H1 (cell line): ENCODE results near the gene COL6A2. TPM values are rescaled to one million over a fixed set of nuclear protein-coding genes. Genes with fewer than 3 reads are reported as not detected.

Experiments used
- CTCF ChIA-PET: fragments of 300-600 bp; sonication (Branson Sonifier 250); formaldehyde crosslinking; loops from one replicate; lab custom pipeline; 2021; ENCODE audit not compliant: partially characterized antibody; lab: Charles Lee
- POLR2A ChIA-PET: fragments of 300-600 bp; sonication (Branson Sonifier 250); formaldehyde crosslinking; loops from one replicate; lab custom pipeline; 2021; ENCODE audit warnings: inconsistent platforms; ENCODE audit not compliant: partially characterized antibody; lab: Charles Lee
- DNase-seq, 2 experiments: peaks; one replicate each; pipeline versions ENCODE4 v3.0.0 to v3.0.0-alpha.2; 2010 to 2022; ENCODE audit warnings: low spot score in 2 of 2, low read depth in 1 of 2, mixed read lengths in 1 of 2
- FAIRE-seq: peaks from 2 replicates; lab custom pipeline; 2011; peaks lifted over from hg19 to GRCh38; lab: Jason Lieb, UNC
- H2AFZ ChIP-seq: 2 replicates; pipeline ENCODE4 v1.8.1; 2012; ENCODE audit warnings: low read length, inconsistent platforms
- H2AK5ac ChIP-seq: 2 replicates; pipeline ENCODE4 v1.6.1; 2013; ENCODE audit warnings: low read depth, low read length
- H2BK120ac ChIP-seq: replicated peaks from 2 replicates; pipeline ENCODE3; 2013; ENCODE audit warnings: low read depth, low read length, inconsistent platforms
- H2BK12ac ChIP-seq: 2 replicates; pipeline ENCODE4 v1.6.1; 2013; ENCODE audit warnings: low read depth, low read length
- H2BK15ac ChIP-seq: 2 replicates; pipeline ENCODE4 v1.6.1; 2013; ENCODE audit warnings: low read length
- H2BK20ac ChIP-seq: 2 replicates; pipeline ENCODE4 v1.6.1; 2013; ENCODE audit warnings: low read length
- H2BK5ac ChIP-seq: 2 replicates; pipeline ENCODE4 v1.6.1; 2013; ENCODE audit warnings: low read depth, low read length
- H3K14ac ChIP-seq: 2 replicates; pipeline ENCODE4 v1.6.1; 2013; ENCODE audit warnings: inconsistent platforms; ENCODE audit not compliant: insufficient read length
- H3K18ac ChIP-seq: 2 replicates; pipeline ENCODE4 v1.6.1; 2013; ENCODE audit warnings: low read length; ENCODE audit errors: extremely low read depth
- H3K23ac ChIP-seq: 2 replicates; pipeline ENCODE4 v1.6.1; 2013; ENCODE audit warnings: inconsistent platforms; ENCODE audit not compliant: insufficient read length
- H3K23me2 ChIP-seq: 2 replicates; pipeline ENCODE4 v1.6.1; 2013; ENCODE audit warnings: low read depth, low read length
- H3K27ac ChIP-seq: 2 replicates; pipeline ENCODE4 v1.6.1; 2011; ENCODE audit warnings: low read depth, low read length, inconsistent platforms
- H3K27me3 ChIP-seq, 4 experiments: replicated peaks in 1 of 4; 1 replicate in 1 of 4; 2 replicates in 3 of 4; pipeline versions ENCODE4 v1.6.1 to v1.8.1; 2011 to 2013; ENCODE audit warnings: low read length in 3 of 4, mild to moderate bottlenecking in 3 of 4, inconsistent platforms in 2 of 4, mixed read lengths in 2 of 4, moderate library complexity in 1 of 4; ENCODE audit not compliant: control insufficient read depth in 3 of 4, insufficient read depth in 3 of 4; ENCODE audit errors: extremely low read depth in 1 of 4
- H3K36me3 ChIP-seq, 4 experiments: 2 replicates each; pipeline versions ENCODE4 v1.6.1 to v1.8.1; 2011 to 2013; ENCODE audit warnings: mild to moderate bottlenecking in 4 of 4, low read length in 3 of 4, moderate library complexity in 2 of 4, control low read depth in 1 of 4, inconsistent platforms in 1 of 4; ENCODE audit not compliant: insufficient read depth in 4 of 4, control insufficient read depth in 2 of 4
- H3K4ac ChIP-seq: replicated peaks from 2 replicates; pipeline ENCODE3; 2013; ENCODE audit warnings: low read length, low read depth, mixed read lengths, inconsistent platforms; ENCODE audit not compliant: insufficient read length
- H3K4me1 ChIP-seq, 4 experiments: replicated peaks in 1 of 4; 1 replicate in 1 of 4; 2 replicates in 3 of 4; pipeline versions ENCODE4 v1.6.1 to v1.8.1; 2011 to 2013; ENCODE audit warnings: low read length in 3 of 4, inconsistent platforms in 2 of 4, mixed read lengths in 1 of 4; ENCODE audit not compliant: insufficient read depth in 4 of 4, control insufficient read depth in 3 of 4
- H3K4me2 ChIP-seq, 2 experiments: 2 replicates each; pipeline versions ENCODE4 v1.6.1 to v1.8.1; 2011 to 2013; ENCODE audit warnings: low read depth in 2 of 2, low read length in 2 of 2, control low read depth in 1 of 2, inconsistent platforms in 1 of 2, mild to moderate bottlenecking in 1 of 2; ENCODE audit not compliant: insufficient read depth in 1 of 2
- H3K4me3 ChIP-seq, 4 experiments: fragments of 200-600, 300-600 bp in 1 of 4; sonication (generic), shearing (Covaris generic), sonication (Bioruptor Twin) in 1 of 4; 2 replicates each; pipeline versions ENCODE4 v1.5.1 to v1.8.1; 2011 to 2016; ENCODE audit warnings: low read length in 4 of 4, low read depth in 3 of 4, control low read depth in 2 of 4, inconsistent platforms in 2 of 4, mild to moderate bottlenecking in 2 of 4, mixed read lengths in 1 of 4, moderate library complexity in 1 of 4; ENCODE audit not compliant: insufficient read depth in 2 of 4; ENCODE audit errors: extremely low read depth in 1 of 4
- H3K56ac ChIP-seq: replicated peaks from 2 replicates; pipeline ENCODE3; 2013; ENCODE audit warnings: low read depth, mild to moderate bottlenecking, mixed read lengths, low read length, inconsistent platforms; ENCODE audit not compliant: insufficient read length
- H3K79me1 ChIP-seq: 2 replicates; pipeline ENCODE4 v1.6.1; 2013; ENCODE audit warnings: low read depth, low read length, control low read depth
- H3K79me2 ChIP-seq, 2 experiments: 2 replicates each; pipeline versions ENCODE4 v1.6.1 to v1.8.1; 2012 to 2013; ENCODE audit warnings: low read length in 2 of 2, mild to moderate bottlenecking in 2 of 2, inconsistent platforms in 1 of 2; ENCODE audit not compliant: insufficient read depth in 2 of 2, control insufficient read depth in 1 of 2
- H3K9ac ChIP-seq, 4 experiments: replicated peaks in 1 of 4; 1 replicate in 1 of 4; 2 replicates in 3 of 4; pipeline versions ENCODE4 v1.6.1 to v1.8.1; 2011 to 2013; ENCODE audit warnings: low read depth in 3 of 4, low read length in 3 of 4, control low read depth in 2 of 4, mild to moderate bottlenecking in 2 of 4, moderate library complexity in 2 of 4, inconsistent platforms in 1 of 4; ENCODE audit errors: extremely low read depth in 1 of 4
- H3K9me3 ChIP-seq, 2 experiments: 2 replicates each; pipeline versions ENCODE4 v1.6.1 to v1.8.1; 2012 to 2013; ENCODE audit warnings: mild to moderate bottlenecking in 2 of 2, moderate library complexity in 2 of 2, control low read depth in 1 of 2, inconsistent platforms in 1 of 2, low read depth in 1 of 2, low read length in 1 of 2, mixed read lengths in 1 of 2; ENCODE audit not compliant: insufficient read depth in 2 of 2
- H4K20me1 ChIP-seq, 2 experiments: replicated peaks in 1 of 2; 2 replicates each; pipeline versions ENCODE3 to v1.8.1; 2011 to 2013; ENCODE audit warnings: inconsistent platforms in 2 of 2, low read length in 2 of 2, mild to moderate bottlenecking in 1 of 2; ENCODE audit not compliant: insufficient read depth in 2 of 2, control insufficient read depth in 1 of 2
- H4K5ac ChIP-seq: 2 replicates; pipeline ENCODE4 v1.6.1; 2013; ENCODE audit warnings: low read length, low read depth, mixed read lengths, inconsistent platforms; ENCODE audit not compliant: insufficient read length
- H4K8ac ChIP-seq: 2 replicates; pipeline ENCODE4 v1.8.0; 2013; ENCODE audit warnings: mild to moderate bottlenecking, moderate library complexity, low read length, inconsistent platforms; ENCODE audit not compliant: insufficient read depth; ENCODE audit errors: extremely low read depth
- H4K91ac ChIP-seq: replicated peaks from 2 replicates; pipeline ENCODE3; 2013; ENCODE audit warnings: low read length, mixed read lengths, inconsistent platforms; ENCODE audit not compliant: insufficient read length
- ASH2L ChIP-seq: fragments of 200-600, 300-600 bp; sonication (generic); IDR thresholded peaks from one replicate; pipeline ENCODE4 v1.7.1; 2017; ENCODE audit warnings: low read length
- CBX5 ChIP-seq: fragments of 300-800, 300-1000 bp; sonication (generic); IDR thresholded peaks from 2 replicates; pipeline ENCODE4 v1.7.1; 2016; ENCODE audit warnings: antibody characterized with exemption, low read length, low read depth
- EP300 ChIP-seq, 2 experiments: IDR thresholded peaks; 1 replicate in 1 of 2; 2 replicates in 1 of 2; pipeline ENCODE4 v1.6.1; 2011 to 2012; ENCODE audit warnings: low read depth in 2 of 2, low read length in 2 of 2, mild to moderate bottlenecking in 2 of 2, borderline replicate concordance in 1 of 2, inconsistent platforms in 1 of 2, moderate library complexity in 1 of 2
- HDAC2 ChIP-seq, 2 experiments: fragments of 300-600 bp in 1 of 2; sonication (generic) in 1 of 2; IDR thresholded peaks; 2 replicates each; pipeline ENCODE4 v1.6.1; 2011 to 2012; ENCODE audit warnings: low read depth in 2 of 2, low read length in 2 of 2, mild to moderate bottlenecking in 2 of 2, moderate library complexity in 2 of 2, borderline replicate concordance in 1 of 2, inconsistent platforms in 1 of 2
- KDM4A ChIP-seq: IDR thresholded peaks from one replicate; pipeline ENCODE4 v1.7.1; 2012; ENCODE audit warnings: low read depth, mild to moderate bottlenecking, moderate library complexity, low read length, inconsistent platforms; ENCODE audit not compliant: severe bottlenecking
- MAFK ChIP-seq: IDR thresholded peaks from 2 replicates; pipeline ENCODE4 v1.6.1; 2012; ENCODE audit warnings: low read depth, mild to moderate bottlenecking, improper control_type of control experiment, low read length
- NANOG ChIP-seq: IDR thresholded peaks from 2 replicates; pipeline ENCODE4 v1.6.1; 2011; ENCODE audit warnings: low read length, low read depth, mild to moderate bottlenecking, inconsistent platforms; ENCODE audit not compliant: insufficient read depth, poor library complexity, severe bottlenecking
- RAD21 ChIP-seq, 2 experiments: IDR thresholded peaks in 1 of 2; conservative IDR thresholded peaks in 1 of 2; 2 replicates each; pipeline ENCODE4 v1.6.1; 2011; ENCODE audit warnings: low read depth in 2 of 2, low read length in 2 of 2, improper control_type of control experiment in 1 of 2, inconsistent platforms in 1 of 2, mild to moderate bottlenecking in 1 of 2, moderate library complexity in 1 of 2
- RNF2 ChIP-seq: fragments of 200-900, 300-1000 bp; sonication (generic); IDR thresholded peaks from 2 replicates; pipeline ENCODE4 v1.7.1; 2016; ENCODE audit warnings: borderline replicate concordance, low read depth, mild to moderate bottlenecking, antibody characterized with exemption, low read length; ENCODE audit not compliant: poor library complexity, severe bottlenecking; ENCODE audit errors: missing control alignments
- SP1 ChIP-seq: IDR thresholded peaks from 2 replicates; pipeline ENCODE4 v1.6.1; 2011; ENCODE audit warnings: low read depth, low read length
- SUZ12 ChIP-seq: fragments of 200-600 bp; sonication (generic); IDR thresholded peaks from 2 replicates; pipeline ENCODE4 v1.6.1; 2012; ENCODE audit warnings: mild to moderate bottlenecking, inconsistent platforms, low read length, moderate library complexity, mixed read lengths
- TAF7 ChIP-seq: optimal IDR thresholded peaks from 2 replicates; pipeline ENCODE3; 2011; ENCODE audit warnings: low read depth, mild to moderate bottlenecking, inconsistent platforms, low read length, moderate library complexity, borderline replicate concordance
- TBP ChIP-seq: IDR thresholded peaks from 2 replicates; pipeline ENCODE4 v1.6.1; 2011; ENCODE audit warnings: low read depth, low read length, improper control_type of control experiment
- WGBS, 2 experiments: shearing (Covaris generic) in 1 of 2; methylation state at CpG; one replicate each; pipeline versions ENCODE4 v1.1.6 to v1.1.7; 2013 to 2015; ENCODE audit warnings: low lambda C conversion rate in 2 of 2, mixed read lengths in 2 of 2, inconsistent platforms in 1 of 2, low coverage in 1 of 2, missing lambda C conversion rate in 1 of 2; ENCODE audit not compliant: insufficient replicate concordance in 2 of 2, insufficient coverage in 1 of 2, insufficient read length in 1 of 2; ENCODE audit errors: extremely low coverage in 1 of 2, missing lambda C conversion rate in 1 of 2; 5-methylcytosine and 5-hydroxymethylcytosine counted together
- polyA plus RNA-seq, 7 experiments: library from polyadenylated mRNA; depleted of rRNA in 3 of 7; stranded (reverse) in 5 of 7; unstranded in 2 of 7; fragments of >200 nt in 5 of 7; fragments of 200-250 nt in 2 of 7; gene quantifications; 1 replicate in 5 of 7; 2 replicates in 1 of 7; 4 replicates in 1 of 7; pipeline versions ENCODE4 v1.2.1 to v1.2.3, GENCODE V29; 2011 to 2013; ENCODE audit warnings: missing spikeins in 2 of 7, mixed read lengths in 2 of 7
- total RNA-seq: library from RNA; stranded (reverse); fragmentation: NEBNext Ultra II Directional; extraction: Animal tissue kit (Norgen Biotek cat#: 25700); gene quantifications from 2 replicates; pipeline ENCODE4 v1.2.1, GENCODE V29; 2021

COL6A2 gene
- total and polyA plus RNA-seq, 2 of the 8 experiments (the other 6 are each of a cell fraction or from before 2014, with no cell fraction given), result 60.1 to 62.7 TPM

DNA sequence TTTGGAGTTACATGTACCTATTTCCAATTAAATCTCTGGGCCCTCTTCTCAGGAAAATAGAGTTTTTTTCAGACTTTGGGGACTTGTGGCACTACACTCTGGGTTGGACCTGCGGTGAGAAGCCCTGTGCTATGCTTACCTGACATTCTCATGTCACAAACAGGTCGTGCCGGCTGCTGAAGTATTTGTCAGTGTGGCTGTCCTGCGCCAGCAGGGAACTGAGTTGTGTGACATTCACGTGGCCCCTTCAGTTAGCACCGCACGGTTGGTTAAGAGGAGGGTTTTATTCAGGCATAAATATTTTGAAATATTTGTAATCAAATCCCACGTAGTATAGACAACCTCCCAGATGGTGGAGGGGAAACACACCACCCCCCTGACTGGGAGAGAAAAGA lies 6.3 kb upstream of the COL6A2 start:
- POLR2A ChIA-PET, result no interaction called here
- no peak overlapping the region for H3K23ac ChIP-seq
- TF ChIP-seq CBX5 (no peak), TAF7 (no peak), SP1 (no peak), MAFK (no peak), EP300 (IDR thresholded peaks at IDR 0.05; ENCODE audit: borderline replicate concordance in 1 of 2, low read depth in 2 of 2, low read length in 2 of 2) (no peak), TBP (no peak), ASH2L (no peak), KDM4A (no peak), RNF2 (no peak), HDAC2 (IDR thresholded peaks at IDR 0.05; ENCODE audit: borderline replicate concordance in 1 of 2, low read depth in 2 of 2, low read length in 2 of 2) (no peak), NANOG (no peak), RAD21 (IDR thresholded peaks at IDR 0.05 in 1 of 2, conservative IDR thresholded peaks at IDR 0.05 in 1 of 2; ENCODE audit: low read depth in 2 of 2, low read length in 2 of 2) (no peak), SUZ12 (no peak)

More for the DNA sequence above, 6.3 kb upstream of the COL6A2 start:
- no peak overlapping the region for H3K14ac ChIP-seq
- no peak overlapping the region for H3K27ac ChIP-seq
- no peak overlapping the region for H3K4ac ChIP-seq
- CTCF ChIA-PET, result no interaction called here
- no peak overlapping the region for H3K4me3 ChIP-seq
- H4K20me1 ChIP-seq, result peaks cover 0 to 4% of the 10 kb centered on the region in 2 experiments
- H2BK15ac ChIP-seq, result no peak overlapping the region
- no peak overlapping the region for H2AFZ ChIP-seq
- no peaks in the 10 kb centered on the region for H3K4me1 ChIP-seq
- DNase-seq (no peak), FAIRE-seq (no peak)
- H3K9ac ChIP-seq, result no peak overlapping the region
- H3K56ac ChIP-seq, result no peak overlapping the region
- H2BK12ac ChIP-seq, result no peak overlapping the region
- H2AK5ac ChIP-seq, result no peak overlapping the region
- peaks cover 5% of the 10 kb centered on the region; the same call in 1 of the 2 replicates for H3K23me2 ChIP-seq
- H4K91ac ChIP-seq, result no peak overlapping the region
- H3K9me3 ChIP-seq, result peaks cover 19 to 33% of the 10 kb centered on the region in 2 experiments
- no peak overlapping the region for H3K4me2 ChIP-seq
- H2BK20ac ChIP-seq, result no peak overlapping the region
- H2BK5ac ChIP-seq, result no peak overlapping the region
- peaks cover 0 to 3% (median 0%) of the 10 kb centered on the region in 4 experiments; a peak in 1 of 7 replicates for H3K27me3 ChIP-seq
- H3K18ac ChIP-seq, result no peak overlapping the region
- no peaks in the 10 kb centered on the region for H3K79me1 ChIP-seq
- H2BK120ac ChIP-seq, result no peak overlapping the region
- H3K79me2 ChIP-seq, result no peaks in the 10 kb centered on the region
- H4K8ac ChIP-seq, result no peak overlapping the region
- WGBS, 2 experiments, result 91% methylated on average over 8 of the region's 8 CpGs; no CpG with 5 or more reads in 1 of the 2 experiments
- H3K36me3 ChIP-seq, result no peaks in the 10 kb centered on the region
- no peak overlapping the region for H4K5ac ChIP-seq
